ENCODE measurements around the gene NEIL1. TPM values are rescaled to one million over a fixed set of nuclear protein-coding genes. Genes with fewer than 3 reads are reported as not detected.

The NEIL1 gene
- polyA plus RNA-seq, 1 experiment, result 1.1 TPM

GRCh38 chr15:75361361-75361988 lies 14.6 kb downstream of the NEIL1 start:
- no peak overlapping the region for H3K4me3 ChIP-seq (ENCODE audit: low read depth, low read length)
- no peak for TF ChIP-seq CTCF (IDR thresholded peaks at IDR 0.05; ENCODE audit: low read depth, low read length)
- no peak for DNase-seq (ENCODE audit: low read depth, low spot score)
- no peaks in the 10 kb centered on the region for H3K27me3 ChIP-seq (ENCODE audit: control insufficient read depth, insufficient read depth, low read length)
- H3K9me3 ChIP-seq (ENCODE audit: control insufficient read depth, insufficient read depth, low read length), result no peaks in the 10 kb centered on the region; the same call in 1 of the 2 replicates
- CTCF ChIA-PET, result no interaction called here
- H3K27ac ChIP-seq (ENCODE audit: low read depth, low read length), result no peak overlapping the region
- POLR2A ChIA-PET, result interaction anchor here (1.2 kb wide), 1 partner anchor 90 kb away, joined by 3 read pairs; the partner anchor contains the start of gene SIN3A

- Histone ChIP-seq H3K27ac (ENCODE audit: low read depth, low read length) (no peak overlapping the region), H3K4me3 (ENCODE audit: low read depth, low read length) (no peak overlapping the region), H3K9me3 (ENCODE audit: control insufficient read depth, insufficient read depth, low read length) (no peaks in the 10 kb centered on the region; the same call in 1 of the 2 replicates), H3K27me3 (ENCODE audit: control insufficient read depth, insufficient read depth, low read length) (no peaks in the 10 kb centered on the region)
- ChIA-PET POLR2A (interaction anchor here (0.5 kb wide), 1 partner anchor 329 kb away, joined by 3 read pairs; no protein-coding TSS in a partner anchor), CTCF (no interaction called here)
- no peak for DNase-seq (ENCODE audit: low read depth, low spot score)
- no peak for TF ChIP-seq CTCF (IDR thresholded peaks at IDR 0.05; ENCODE audit: low read depth, low read length)
These were observed 15.3 kb downstream of the NEIL1 start for GRCh38 chr15:75361989-75362641.

DNA sequence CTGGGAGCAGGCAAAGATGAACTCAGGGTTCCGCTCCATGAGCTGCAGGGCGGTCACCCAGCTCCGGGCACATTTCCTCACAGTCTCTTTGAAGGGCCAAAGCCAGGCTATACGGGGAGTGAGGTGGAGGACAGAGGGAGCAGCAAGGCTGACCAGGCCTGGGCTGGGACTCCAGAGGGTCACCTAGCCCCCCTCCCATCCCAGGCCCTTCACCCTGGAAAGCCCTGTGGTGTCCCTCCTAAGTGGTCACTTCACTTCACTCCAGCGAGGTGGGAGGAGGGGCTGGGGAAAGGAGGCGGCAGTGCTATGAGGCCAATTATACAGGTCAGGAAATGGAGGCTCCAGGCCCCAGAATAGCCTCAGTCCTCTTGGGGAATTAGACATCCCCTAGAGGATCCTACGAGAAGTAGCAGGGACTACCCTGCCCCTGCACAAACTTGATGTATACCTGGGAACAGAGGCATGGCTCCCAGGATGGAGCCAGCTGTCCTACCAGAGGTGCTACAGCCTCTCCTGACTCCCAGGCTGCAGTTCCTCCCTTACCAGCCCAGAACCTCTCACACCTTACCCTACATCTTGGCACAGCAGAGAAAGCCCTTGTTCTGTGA lies 15.9 kb downstream of the NEIL1 start:
- no peak for DNase-seq (ENCODE audit: low read depth, low spot score)

DNA sequence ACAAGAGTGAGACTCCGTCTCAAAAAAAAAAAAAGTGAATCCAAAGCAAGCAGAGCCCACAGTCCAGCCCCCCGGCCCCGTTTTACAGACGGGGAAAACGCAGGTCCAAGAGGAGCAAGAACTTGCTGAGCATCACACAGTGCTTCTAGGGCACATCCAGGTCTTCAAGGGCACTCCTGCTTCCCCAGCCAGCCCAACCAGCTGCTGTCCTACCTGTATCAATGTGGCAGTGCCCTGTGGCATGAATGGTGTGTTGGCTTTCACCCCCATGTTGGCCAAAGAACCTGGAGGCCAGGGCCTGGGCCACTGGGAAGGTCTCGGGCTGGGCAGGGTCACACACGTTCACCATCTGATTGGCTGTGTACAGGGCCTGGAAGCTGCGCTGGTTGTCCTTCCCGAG lies 16.9 kb downstream of the NEIL1 start:
- no peak for TF ChIP-seq CTCF (IDR thresholded peaks at IDR 0.05; ENCODE audit: low read depth, low read length)
- Histone ChIP-seq H3K4me3 (ENCODE audit: low read depth, low read length) (no peak overlapping the region), H3K27me3 (ENCODE audit: control insufficient read depth, insufficient read depth, low read length) (no peaks in the 10 kb centered on the region), H3K27ac (ENCODE audit: low read depth, low read length) (no peak overlapping the region), H3K9me3 (ENCODE audit: control insufficient read depth, insufficient read depth, low read length) (no peaks in the 10 kb centered on the region; the same call in 1 of the 2 replicates)
- CTCF ChIA-PET, result no interaction called here
- no peak for DNase-seq (ENCODE audit: low read depth, low spot score)
- POLR2A ChIA-PET, result interaction anchor here (1.1 kb wide), 1 partner anchor 16 kb away, joined by 5 read pairs; no protein-coding TSS in a partner anchor

More for the DNA sequence above, 15.9 kb downstream of the NEIL1 start:
- H3K4me3 ChIP-seq (ENCODE audit: low read depth, low read length), result no peak overlapping the region
- CTCF ChIA-PET, result no interaction called here
- H3K27me3 ChIP-seq (ENCODE audit: control insufficient read depth, insufficient read depth, low read length), result no peaks in the 10 kb centered on the region
- H3K9me3 ChIP-seq (ENCODE audit: control insufficient read depth, insufficient read depth, low read length), result no peaks in the 10 kb centered on the region; the same call in 1 of the 2 replicates
- H3K27ac ChIP-seq (ENCODE audit: low read depth, low read length), result no peak overlapping the region
- TF ChIP-seq CTCF (IDR thresholded peaks at IDR 0.05; ENCODE audit: low read depth, low read length), result no peak
- POLR2A ChIA-PET, result interaction anchor here (0.5 to 1.1 kb wide), 2 partner anchors 15 to 330 kb away, joined by 3 to 5 read pairs; no protein-coding TSS in a partner anchor

- Histone ChIP-seq H3K9me3 (ENCODE audit: control insufficient read depth, insufficient read depth, low read length) (no peaks in the 10 kb centered on the region; the same call in 1 of the 2 replicates), H3K4me3 (ENCODE audit: low read depth, low read length) (no peak overlapping the region), H3K27ac (ENCODE audit: low read depth, low read length) (no peak overlapping the region), H3K27me3 (ENCODE audit: control insufficient read depth, insufficient read depth, low read length) (no peaks in the 10 kb centered on the region)
- CTCF ChIA-PET, result no interaction called here
- POLR2A ChIA-PET, result no interaction called here
- no peak for DNase-seq (ENCODE audit: low read depth, low spot score)
- no peak for TF ChIP-seq CTCF (IDR thresholded peaks at IDR 0.05; ENCODE audit: low read depth, low read length)
These were observed 18.0 kb downstream of the NEIL1 start for GRCh38 chr15:75364881-75365280.
